Activated CD4-positive, alpha-beta T cell treated with anti-CD3 and anti-CD28 coated beads, Interleukin-2, amount 50 U/mL, for 1 hour (primary cell): ENCODE data around the gene FLII.
"Not testable (repeated sequence)": the region's sequence is repeated elsewhere in the genome, so short reads cannot be mapped to it uniquely, and the experiment has no call there.

Source experiments
- DNase-seq: peaks from one replicate; pipeline ENCODE4 v3.0.0-alpha.2; 2020

Gene FLII

GRCh38 chr17:18238299-18238698 lies 20.2 kb downstream of the FLII start:
- no peak for DNase-seq

DNA sequence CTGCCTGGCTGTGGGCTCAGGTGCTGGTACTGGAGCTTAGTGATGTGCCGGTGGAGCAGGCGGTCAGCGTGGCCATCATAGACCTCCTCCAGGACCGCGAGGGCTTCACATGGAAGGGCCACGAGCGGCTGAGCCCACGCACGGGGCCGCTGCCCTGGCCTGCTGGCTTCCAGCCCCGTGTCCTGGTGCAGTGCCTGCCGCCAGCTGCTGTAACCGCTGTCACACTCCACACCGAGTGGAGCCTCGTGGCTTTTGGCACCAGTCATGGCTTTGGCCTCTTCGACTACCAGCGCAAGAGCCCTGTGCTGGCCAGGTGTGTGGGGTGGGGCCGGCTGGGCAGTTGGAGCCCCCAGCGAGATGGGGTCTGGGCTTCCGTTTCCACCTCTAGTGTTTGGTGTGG lies 21.1 kb downstream of the FLII start:
- DNase-seq: no peak

- no peak for DNase-seq
Measured at GRCh38 chr17:18236494-18236893, 22.0 kb downstream of the FLII start.

DNA sequence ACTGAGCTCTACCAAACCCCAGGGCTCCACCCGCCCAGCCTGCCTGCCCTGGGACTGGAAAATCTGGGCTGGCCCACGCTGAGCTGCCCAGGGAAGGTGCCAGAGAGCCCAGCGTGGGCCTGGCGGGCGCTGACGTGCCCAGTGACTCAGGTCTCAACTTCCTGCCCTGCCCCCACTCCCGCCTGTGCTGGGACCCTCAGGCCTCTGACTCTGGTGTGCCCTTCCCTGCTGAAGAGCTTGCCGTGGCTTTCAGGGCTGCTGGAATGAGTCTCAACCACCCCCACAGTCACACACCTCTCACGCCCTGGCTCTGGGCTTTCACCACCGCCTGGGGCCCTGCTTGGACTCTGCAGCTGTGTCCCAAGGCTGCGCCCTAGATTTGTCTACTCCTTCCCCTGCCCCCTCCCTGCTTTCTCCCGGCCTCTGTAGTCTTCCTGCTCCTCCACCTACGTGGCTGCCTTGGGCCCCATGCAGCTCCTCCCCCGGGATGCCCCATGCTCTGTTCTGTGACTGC lies 22.7 kb downstream of the FLII start:
- no peak for DNase-seq

DNA sequence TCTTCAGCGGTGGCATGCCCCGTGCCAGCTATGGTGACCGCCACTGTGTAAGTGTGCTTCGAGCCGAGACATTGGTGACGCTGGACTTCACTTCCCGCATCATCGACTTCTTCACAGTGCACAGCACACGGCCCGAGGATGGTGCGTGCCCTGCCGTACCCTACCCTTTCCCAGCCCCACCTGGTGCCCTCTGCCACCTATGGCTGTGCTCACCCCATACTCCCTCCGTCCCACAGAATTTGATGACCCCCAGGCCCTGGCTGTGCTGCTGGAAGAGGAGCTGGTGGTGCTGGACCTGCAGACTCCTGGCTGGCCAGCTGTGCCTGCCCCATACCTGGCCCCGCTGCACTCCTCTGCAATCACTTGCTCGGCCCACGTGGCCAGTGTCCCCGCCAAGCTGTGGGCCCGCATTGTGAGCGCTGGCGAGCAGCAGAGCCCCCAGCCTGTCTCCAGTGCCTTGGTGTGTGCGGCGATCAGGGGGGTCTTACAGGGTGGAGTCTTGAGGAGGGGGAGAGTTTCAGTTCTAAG lies 23.6 kb downstream of the FLII start:
- DNase-seq: no peak

GRCh38 chr17:18233803-18234518 lies 24.6 kb downstream of the FLII start:
- no peak for DNase-seq

DNA sequence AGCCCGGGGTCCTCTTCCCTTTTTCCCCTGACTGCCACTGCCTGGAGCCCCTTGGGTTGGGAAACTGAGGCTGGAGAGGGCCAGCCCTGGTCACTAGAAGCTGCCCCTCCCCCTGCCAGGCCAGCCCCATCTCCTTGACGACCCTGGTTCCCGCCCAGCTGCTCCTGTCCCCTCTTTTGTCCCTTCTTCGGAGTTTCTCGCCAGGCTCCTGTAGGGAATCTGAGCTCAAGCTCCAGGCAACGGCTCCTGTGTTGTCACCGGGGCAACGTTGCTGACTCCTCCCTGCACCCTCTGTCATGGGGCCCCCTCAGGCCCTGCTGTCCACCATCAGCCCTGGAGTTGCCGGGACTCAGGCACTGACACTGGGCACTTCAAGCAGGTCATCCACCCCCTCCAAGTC lies 27.4 kb downstream of the FLII start:
- DNase-seq: no peak

DNA sequence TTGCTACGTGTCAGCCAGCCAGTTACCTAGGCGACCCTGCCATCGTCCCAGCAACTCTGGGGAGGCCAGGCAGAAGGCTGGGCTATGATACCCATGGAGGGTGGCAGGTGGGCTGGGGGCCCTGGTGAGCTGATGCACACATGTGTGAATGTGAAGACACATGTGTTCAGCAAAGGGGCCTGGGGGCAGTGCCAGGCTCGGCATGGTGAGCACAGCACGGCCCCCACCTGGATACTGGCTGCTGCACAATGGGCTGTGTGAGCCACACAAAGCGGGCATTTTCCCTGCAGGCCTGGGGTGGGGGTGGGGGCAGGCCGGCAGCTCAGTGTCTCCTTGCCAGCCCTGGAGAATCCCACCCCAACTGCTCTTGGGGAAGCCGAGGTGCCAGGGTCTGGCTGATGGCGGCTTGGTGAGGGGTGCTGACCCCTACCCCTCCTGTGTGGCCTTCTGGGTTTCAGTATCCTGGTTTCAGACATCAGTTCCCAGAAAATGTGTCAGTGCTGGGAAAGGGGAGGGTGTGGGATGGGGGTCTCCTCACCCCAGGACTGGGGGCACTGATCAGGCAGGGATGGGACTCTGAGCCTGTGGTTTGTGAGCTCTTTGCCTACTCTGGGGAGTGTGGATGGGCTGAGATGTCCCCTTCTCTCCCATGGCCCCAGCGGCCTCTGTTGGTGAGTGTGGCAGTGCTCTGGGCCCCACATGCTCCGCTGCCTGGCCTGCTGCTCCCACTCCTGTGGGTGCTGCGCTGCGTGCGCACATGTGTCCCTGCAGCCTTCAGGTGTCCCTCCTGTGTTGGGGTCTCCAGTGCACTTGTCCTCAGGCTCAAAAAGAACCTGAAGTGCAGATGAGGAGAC lies 28.0 kb downstream of the FLII start:
- DNase-seq: no peak

- no peak for DNase-seq
Measured at GRCh38 chr17:18229771-18230170, 28.8 kb downstream of the FLII start.

DNA sequence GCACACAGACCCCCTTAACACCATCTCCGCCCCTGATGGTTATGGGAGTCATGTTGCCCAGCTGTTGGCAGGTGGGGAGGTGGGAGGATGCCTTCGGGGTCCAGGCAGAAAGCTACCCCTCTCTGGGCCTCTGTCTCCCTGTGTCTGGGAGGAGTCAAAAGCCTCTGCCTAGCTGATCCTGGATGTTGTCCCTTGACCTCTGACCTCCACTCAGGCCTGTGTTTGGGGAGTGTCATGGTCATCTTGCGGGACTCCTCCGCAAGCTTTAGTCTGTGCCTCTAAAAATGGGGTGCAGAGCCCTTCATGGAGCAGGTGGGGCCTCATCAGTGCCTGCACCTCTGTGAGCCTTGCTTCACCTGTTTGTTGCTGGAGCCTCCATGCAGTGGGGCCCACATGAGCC lies 29.3 kb downstream of the FLII start:
- DNase-seq: no peak

DNA sequence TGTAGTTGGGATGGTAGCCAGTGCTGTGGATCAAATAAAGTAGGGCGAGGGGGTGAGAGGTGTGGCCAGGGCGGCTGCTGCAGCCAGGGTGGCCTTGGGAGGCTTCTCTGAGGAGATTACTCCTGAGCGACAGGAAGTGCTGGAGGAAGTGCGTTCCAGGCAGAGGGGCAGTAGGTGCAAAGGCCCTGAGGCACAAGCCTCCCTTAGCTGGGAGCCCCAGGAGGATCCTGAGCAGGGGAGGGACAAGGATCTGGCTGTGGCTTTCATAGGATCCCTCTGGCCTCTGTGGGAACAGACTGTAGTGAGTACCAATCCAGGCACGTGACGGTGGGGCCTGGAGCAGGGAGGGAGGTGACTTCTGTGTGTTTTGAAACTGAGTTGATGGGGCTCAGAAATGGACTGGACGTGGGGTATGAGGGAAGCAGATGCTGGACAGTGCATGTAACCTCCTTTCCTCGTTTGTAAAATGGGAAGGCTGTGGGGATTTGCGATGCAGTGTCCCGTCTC lies 30.3 kb downstream of the FLII start:
- DNase-seq: no peak

DNA sequence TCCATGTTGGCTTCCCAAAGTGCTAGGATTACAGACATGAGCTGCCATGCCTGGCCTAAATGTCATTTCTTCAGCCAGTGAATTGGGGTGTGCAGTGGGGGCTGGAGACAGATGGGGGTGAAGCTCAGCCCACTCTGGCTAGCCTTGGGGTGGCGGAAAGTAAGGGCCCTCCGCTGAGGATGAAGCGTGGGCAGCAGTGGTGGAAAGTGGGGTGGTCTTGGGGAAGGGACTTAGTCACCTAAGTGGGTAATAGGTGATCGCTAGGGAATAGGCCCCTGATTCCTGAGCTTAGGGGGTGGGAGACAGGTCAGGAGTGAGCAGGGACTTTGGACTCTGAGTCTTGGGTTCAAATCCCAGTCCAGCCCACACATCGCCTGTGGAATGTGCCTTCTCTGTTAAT lies 30.9 kb downstream of the FLII start:
- no peak for DNase-seq

DNA sequence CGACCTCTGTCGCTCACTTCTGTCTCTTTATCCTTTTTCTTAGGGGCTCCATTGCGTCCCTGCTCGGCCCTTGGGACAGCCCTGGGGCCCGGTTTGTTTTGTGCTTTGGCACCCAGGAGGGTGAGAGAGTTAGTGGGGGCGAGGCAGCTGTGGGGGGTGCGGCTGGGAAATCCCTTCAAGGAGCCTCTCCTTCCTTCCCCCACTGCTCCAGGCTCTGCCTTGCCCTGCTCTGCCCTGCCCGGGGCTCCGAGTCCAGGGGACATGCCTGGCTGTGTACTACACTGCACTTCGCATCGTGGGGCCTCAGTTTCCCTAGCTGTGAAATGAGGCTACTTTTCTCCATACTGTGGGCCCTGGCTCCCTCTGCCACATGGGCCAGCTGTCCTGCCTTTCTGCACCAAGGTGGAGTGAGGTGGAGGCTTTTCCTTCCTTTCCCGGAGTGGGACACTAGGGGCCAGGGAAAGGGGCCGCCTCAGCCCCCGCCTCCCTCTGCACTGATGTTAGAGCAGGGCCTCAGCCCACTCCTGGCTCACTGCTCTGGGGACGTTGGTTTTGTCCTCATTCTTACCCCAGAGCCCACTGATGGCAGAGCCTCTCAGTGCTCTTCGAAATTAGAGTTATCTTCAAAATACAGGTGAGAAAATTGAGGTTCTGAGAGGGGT lies 32.1 kb downstream of the FLII start:
- DNase-seq: no peak

- DNase-seq: no peak
Measured at GRCh38 chr17:18225642-18226283, 32.8 kb downstream of the FLII start.

- DNase-seq: peak; percentile 95
Measured at GRCh38 chr17:18225121-18225641, 33.4 kb downstream of the FLII start, which contains the start of gene LLGL1. Gene LLGL1 (plus strand): TSS chr17:18225635. CDS start chr17:18225683, 48 bp downstream.

- no peak for DNase-seq
Measured at GRCh38 chr17:18224387-18225120, 34.0 kb downstream of the FLII start.

DNA sequence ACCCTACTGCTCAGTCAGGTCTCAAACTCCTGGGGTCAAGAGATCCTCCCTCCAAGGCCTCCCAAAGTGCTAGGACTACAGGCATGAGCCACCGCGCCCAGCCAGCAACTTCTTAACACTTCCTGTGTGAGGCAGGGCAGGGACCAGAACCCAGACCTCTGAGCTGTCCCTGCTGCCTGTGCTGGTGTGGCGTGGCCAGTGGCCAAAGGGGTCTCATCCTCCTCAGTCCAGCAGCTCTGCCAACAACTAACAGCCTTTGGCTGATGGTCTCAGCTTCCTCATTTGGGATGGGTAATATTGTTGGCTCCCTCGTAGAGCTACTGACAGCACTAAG lies 34.5 kb downstream of the FLII start:
- DNase-seq: no peak

- DNase-seq: no peak
Measured at GRCh38 chr17:18218756-18219415, 39.7 kb downstream of the FLII start.

DNA sequence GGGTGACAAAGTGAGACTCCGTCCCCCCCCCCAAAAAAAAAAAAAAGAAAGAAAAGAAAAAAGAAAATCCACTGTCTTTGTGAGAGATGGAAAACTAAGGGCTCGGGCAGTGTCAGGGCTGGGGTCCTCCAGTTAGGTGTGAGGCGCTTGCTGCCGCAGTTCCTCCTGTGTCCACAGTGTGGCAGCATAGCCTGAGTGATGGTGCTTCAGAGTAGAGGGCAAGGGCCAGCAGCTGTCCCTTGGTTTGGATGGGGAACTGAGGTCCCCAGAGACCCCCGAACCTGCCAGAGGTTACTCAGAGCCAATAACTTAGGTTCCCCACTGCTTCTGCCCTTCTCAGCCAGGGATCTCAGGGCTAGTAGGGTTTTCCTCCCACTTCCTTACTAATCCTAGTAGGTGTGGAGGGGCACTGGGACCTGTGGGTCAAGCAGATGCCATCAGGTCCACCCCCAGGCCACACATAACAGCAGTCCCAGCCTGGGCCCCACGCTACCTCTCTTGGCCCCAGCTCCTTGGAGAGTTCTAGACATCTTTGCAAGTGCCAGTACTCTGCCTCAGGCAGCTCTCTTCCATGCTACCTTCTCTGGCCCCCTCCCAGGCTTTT lies 41.0 kb downstream of the FLII start:
- peak; percentile 69 for DNase-seq

GRCh38 chr17:18216906-18217305 lies 41.6 kb downstream of the FLII start:
- not testable (repeated sequence) for DNase-seq
